Right lobe of liver (tissue), 4 donors: ENCODE measurements around the gene IFI35.
"Not testable (repeated sequence)": the region's sequence is repeated elsewhere in the genome, so short reads cannot be mapped to it uniquely, and the experiment has no call there.

Experiments used
- POLR2A ChIP-seq: fragments of 450-650 bp; IDR thresholded peaks from one replicate; pipeline ENCODE4 v1.6.1; 2017; ENCODE audit warnings: antibody characterized with exemption, mild to moderate bottlenecking
- TF ChIP-seq, protein P1 (sequence below), 4 donors: fragments of 200-600 bp in 3 of 4; fragments of 450-650 bp in 1 of 4; IDR thresholded peaks; one replicate each; pipeline versions ENCODE4 v1.5.1 to v1.8.0; 2016 to 2022; ENCODE audit warnings: antibody characterized with exemption in 4 of 4, mild to moderate bottlenecking in 2 of 4
- donor health status: DM: no; HTN: no; CAD: no.
- donor health status: DM: no; HTN: no; CAD: no.
- donor health status: DM: no; HTN: yes; CAD: no.

GRCh38 chr17:43053008-43053407 lies 46.4 kb downstream of the IFI35 start:
- TF ChIP-seq, protein P1, sequence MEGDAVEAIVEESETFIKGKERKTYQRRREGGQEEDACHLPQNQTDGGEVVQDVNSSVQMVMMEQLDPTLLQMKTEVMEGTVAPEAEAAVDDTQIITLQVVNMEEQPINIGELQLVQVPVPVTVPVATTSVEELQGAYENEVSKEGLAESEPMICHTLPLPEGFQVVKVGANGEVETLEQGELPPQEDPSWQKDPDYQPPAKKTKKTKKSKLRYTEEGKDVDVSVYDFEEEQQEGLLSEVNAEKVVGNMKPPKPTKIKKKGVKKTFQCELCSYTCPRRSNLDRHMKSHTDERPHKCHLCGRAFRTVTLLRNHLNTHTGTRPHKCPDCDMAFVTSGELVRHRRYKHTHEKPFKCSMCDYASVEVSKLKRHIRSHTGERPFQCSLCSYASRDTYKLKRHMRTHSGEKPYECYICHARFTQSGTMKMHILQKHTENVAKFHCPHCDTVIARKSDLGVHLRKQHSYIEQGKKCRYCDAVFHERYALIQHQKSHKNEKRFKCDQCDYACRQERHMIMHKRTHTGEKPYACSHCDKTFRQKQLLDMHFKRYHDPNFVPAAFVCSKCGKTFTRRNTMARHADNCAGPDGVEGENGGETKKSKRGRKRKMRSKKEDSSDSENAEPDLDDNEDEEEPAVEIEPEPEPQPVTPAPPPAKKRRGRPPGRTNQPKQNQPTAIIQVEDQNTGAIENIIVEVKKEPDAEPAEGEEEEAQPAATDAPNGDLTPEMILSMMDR (IDR thresholded peaks at IDR 0.05): not testable (repeated sequence)
- TF ChIP-seq POLR2A: not testable (repeated sequence)
